Epithelial cell of umbilical artery (primary cell): Measurements from ENCODE around the gene OR5T3. TPM values are rescaled to one million over a fixed set of nuclear protein-coding genes. Genes with fewer than 3 reads are reported as not detected.

ENCODE experiments used
- total RNA-seq: library from RNA; depleted of rRNA; stranded (reverse); fragments of >200 nt; gene quantifications from 2 replicates; pipeline ENCODE4 v1.2.3, GENCODE V29; 2014

OR5T3 gene
- total RNA-seq, result not detected in 2 replicates

GRCh38 chr11:56251954-56252353 is at the start of gene OR5T3:
Gene OR5T3, plus strand, starts transcription at chr11:56252254. Its CDS starts 0 bp downstream, at chr11:56252254.

DNA sequence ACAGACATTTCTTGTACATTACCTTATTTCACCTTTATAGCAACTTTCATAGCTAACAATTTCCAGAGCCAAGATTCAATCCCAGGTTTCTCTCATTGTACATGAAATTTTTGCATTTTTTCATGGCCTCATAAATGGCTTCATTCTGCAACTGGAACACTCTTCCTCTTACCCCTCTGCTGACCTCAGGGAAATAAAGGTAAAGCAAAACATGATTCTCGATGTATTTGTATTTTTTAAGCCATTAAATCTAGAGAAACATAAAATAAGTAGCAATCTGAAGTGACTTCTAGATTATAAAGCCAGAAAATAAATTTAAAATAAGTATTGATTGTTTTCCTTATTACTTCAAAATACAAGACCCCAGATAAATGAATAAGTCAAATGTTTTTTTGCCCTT is 17.9 kb upstream of the OR5T3 start, which contains the start of gene OR5T2:
TSS of gene OR5T2 (minus strand) at position 101 of the 400 bp plus-strand sequence. CDS start 1,193 bp downstream, outside the sequence.

DNA sequence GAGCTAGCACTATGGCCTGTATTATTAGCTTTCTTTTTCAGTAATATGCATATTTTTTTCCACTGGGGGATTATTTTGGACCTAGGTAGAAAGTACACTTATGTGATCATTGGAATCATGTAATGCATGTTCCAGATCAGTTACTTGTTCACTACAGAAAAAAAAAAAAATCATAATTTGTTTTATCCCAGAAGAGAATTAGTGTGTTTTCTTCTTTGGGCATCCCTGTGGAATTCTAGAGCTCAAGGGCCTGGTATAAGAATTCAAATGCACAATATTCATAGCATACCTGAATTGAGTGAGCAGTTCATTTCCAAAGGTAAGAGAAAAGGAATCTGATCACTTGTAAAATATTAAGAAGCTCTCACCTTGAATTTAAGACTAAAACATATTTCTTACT is 21.8 kb downstream of the OR5T3 start, which contains the start of gene OR5T1:
TSS of gene OR5T1 (plus strand) at position 301 of the 400 bp plus-strand sequence. CDS start 1,485 bp downstream, outside the sequence.

DNA sequence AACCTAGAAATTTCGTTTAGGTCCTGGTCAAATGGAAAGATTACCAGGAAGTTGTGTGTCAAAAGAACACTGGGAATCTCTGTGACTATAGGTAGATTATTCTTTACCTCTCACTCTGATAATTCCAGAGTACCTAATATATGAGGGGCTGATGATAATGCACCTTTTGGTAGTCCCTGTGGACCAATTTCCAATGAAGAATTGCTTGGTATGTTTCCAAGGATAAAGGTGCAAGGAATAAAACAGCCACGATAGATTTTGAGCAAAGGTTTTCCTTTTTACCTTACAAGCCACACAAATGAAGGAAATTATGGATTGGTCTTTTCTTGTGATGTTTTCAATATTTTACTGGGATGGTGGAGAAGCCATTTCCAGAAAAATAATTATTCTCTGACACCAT is 40.1 kb downstream of the OR5T3 start, which contains the start of gene OR8H1:
TSS of gene OR8H1 (minus strand) at position 101 of the 400 bp plus-strand sequence. CDS start 1,192 bp downstream, outside the sequence.

Other genes with a start within 250 kb of the OR5T3 start
- gene OR5AS1, start 224.6 kb upstream of the OR5T3 start, total RNA-seq, result not detected in 2 replicates
- gene OR8I2, start 158.9 kb upstream of the OR5T3 start, total RNA-seq, result not detected in 2 replicates
- gene OR8H2, start 148.6 kb upstream of the OR5T3 start, total RNA-seq, result not detected in 2 replicates
- not detected in 2 replicates for gene OR8H3, start 129.9 kb upstream of the OR5T3 start, total RNA-seq
- not detected in 2 replicates for gene OR8J3, start 112.1 kb upstream of the OR5T3 start, total RNA-seq
- not detected in 2 replicates for gene OR8K5, start 91.9 kb upstream of the OR5T3 start, total RNA-seq
- gene OR5J2, start 75.6 kb upstream of the OR5T3 start, total RNA-seq, result not detected in 2 replicates
- not detected in 2 replicates for gene OR5T2, start 18.0 kb upstream of the OR5T3 start, total RNA-seq
- gene OR5T1, start 21.9 kb downstream of the OR5T3 start, total RNA-seq, result not detected in 2 replicates
- gene OR8H1, start 40.0 kb downstream of the OR5T3 start, total RNA-seq, result not detected in 2 replicates
- gene OR8K3, start 62.9 kb downstream of the OR5T3 start, total RNA-seq, result not detected in 2 replicates
- not detected in 2 replicates for gene OR8K1, start 93.8 kb downstream of the OR5T3 start, total RNA-seq
- not detected in 2 replicates for gene OR8J1, start 102.0 kb downstream of the OR5T3 start, total RNA-seq
- not detected in 2 replicates for gene OR8U1, start 123.4 kb downstream of the OR5T3 start, total RNA-seq
- not detected in 2 replicates for gene OR5AL1, start 160.4 kb downstream of the OR5T3 start, total RNA-seq
- gene OR5M3, start 221.1 kb downstream of the OR5T3 start, total RNA-seq, result not detected in 2 replicates
- gene OR5M8, start 239.1 kb downstream of the OR5T3 start, total RNA-seq, result not detected in 2 replicates